ENCODE data around the gene SYNPO2L.
"Not testable (repeated sequence)": the region's sequence is repeated elsewhere in the genome, so short reads cannot be mapped to it uniquely, and the experiment has no call there.

The SYNPO2L gene

DNA sequence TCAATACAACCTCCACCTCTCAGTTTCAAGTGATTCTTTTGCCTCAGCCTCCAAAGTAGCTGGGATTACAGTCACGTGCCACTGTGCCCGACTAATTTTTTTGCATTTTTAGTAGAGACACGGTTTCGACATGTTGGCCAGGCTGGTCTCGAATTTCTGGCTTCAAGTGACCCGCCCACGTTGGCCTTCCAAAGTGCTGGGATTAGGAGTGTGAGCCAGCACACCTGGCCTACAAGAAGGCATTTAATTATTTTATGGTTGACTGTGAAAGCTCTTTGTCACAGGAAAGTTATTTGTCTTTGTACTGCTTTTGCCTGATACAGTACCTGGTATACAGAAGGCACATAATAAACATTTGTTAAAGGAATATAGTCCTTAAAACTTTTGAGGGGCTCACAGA, 27.4 kb downstream of the SYNPO2L start:
- TF ChIP-seq CTCF (IDR thresholded peaks at IDR 0.05; ENCODE audit: borderline replicate concordance, control extremely low read depth, extremely low read depth, insufficient read depth, missing control alignments) = no peak
- DNase-seq (ENCODE audit: low spot score) = no peak
- in situ Hi-C loops (cut with MboI; ENCODE audit: low sequenced_read_pairs, unreplicated experiment) = no loop called here

DNA sequence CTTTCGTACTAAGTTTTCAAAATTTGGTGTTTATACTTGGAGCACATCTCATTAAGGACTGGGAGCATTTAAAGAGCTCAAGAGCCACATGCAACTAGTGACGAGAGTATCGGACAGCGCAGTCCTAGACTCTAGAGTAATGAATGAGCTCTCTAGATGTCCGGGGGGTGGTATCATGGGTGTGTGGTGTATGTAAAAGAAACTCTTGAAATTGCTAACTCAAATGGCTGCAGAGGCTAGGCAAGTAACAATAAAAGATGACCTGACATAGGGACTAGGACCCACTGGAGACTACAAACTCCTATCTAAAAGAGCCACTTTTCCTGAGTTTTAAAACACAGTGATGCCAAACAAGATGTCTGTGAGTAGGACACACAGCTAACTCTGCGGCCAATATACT, 28.5 kb downstream of the SYNPO2L start:
- in situ Hi-C loops (cut with MboI; ENCODE audit: low sequenced_read_pairs, unreplicated experiment) = no loop called here
- no peak for TF ChIP-seq CTCF (IDR thresholded peaks at IDR 0.05; ENCODE audit: borderline replicate concordance, control extremely low read depth, extremely low read depth, insufficient read depth, missing control alignments)
- DNase-seq (ENCODE audit: low spot score) = no peak

DNA sequence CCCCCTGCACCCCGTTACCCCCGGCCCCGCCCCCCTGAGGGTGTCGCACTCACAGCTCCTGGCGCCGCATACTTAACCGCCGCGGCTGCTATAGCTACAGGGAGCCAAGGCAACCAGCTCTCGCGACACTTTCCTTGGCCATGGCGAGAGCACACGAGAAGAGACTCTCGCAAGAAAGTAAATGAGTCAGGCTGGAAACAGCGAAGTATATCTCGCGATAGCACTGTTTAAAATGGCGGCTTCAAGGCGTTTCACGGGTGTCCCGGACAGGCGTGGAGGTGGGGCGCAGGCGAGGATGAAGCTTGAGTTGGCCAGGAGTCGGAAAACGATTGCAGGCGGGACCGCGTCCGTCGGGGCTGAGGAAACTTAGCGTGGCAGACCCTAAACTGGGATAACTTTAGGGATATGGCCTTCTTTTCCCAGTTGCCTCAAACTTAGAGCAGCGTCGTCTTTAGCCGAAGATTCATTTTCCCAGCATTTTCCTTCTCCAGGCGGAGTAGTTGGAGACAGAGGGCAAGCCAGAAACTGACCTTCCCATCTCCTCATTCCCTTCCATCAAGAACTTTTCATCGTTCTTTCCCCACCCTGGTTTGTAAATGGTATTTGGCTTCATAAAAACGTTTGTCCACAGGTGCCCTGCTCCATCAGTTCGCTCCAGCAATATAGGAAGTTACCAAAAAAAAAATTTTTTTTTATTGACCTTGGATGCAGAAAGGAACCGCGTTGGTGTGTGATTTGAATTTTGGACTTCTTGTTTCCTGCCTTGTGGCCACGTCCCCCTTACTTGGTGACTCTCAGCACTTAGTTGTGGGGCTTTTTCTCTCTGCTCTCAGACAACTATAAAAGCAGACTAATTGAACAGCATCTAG, 29.7 kb downstream of the SYNPO2L start:
- in situ Hi-C loops (cut with MboI; ENCODE audit: low sequenced_read_pairs, unreplicated experiment) = no loop called here
- DNase-seq (ENCODE audit: low spot score) = peak; percentile 98
- no peak for TF ChIP-seq CTCF (IDR thresholded peaks at IDR 0.05; ENCODE audit: borderline replicate concordance, control extremely low read depth, extremely low read depth, insufficient read depth, missing control alignments)

DNA sequence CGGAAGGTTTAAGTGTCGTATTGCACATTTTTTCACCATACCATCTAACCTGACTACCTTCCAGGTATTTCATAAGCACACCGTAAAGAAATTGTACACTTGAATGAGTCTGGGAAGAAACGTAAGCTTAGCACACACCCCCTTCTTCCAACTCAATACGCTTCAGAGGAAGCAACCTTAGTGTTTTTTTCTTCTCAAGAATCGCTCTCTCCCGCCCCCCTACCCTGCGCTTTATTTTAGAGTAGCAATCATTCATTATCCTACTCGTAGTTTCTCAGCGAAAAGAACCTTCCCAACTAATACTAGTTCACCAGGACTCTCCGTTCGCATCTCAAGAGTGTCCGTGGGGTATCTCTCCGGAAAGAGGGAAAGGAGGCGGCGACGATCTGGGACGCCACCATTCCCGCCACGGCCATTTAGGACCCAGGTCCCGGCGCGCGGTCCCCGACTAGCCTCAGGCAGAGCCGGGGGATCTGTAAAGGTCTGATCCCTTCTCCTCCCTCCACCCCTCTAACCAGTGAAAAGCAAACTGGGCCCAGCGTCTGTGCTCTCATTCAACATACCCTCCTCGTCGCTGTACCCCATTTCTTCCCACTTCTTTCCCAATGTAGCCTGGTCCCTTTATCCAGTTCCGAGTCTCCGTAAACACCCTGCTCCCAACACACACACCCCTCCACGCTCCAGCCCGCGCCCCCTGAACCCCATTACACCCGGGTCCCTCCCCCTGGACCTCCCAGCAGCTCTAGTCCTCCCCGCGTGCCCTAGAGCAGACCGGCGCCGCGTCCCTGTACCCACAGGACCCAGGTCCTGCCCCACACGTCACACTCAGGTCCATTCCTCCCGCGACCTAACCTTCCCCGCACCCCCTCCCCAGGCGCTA, 30.6 kb downstream of the SYNPO2L start:
- in situ Hi-C loops (cut with MboI; ENCODE audit: low sequenced_read_pairs, unreplicated experiment) = no loop called here
- peak; percentile 41 for DNase-seq (ENCODE audit: low spot score)
- no peak for TF ChIP-seq CTCF (IDR thresholded peaks at IDR 0.05; ENCODE audit: borderline replicate concordance, control extremely low read depth, extremely low read depth, insufficient read depth, missing control alignments)

- no peak for DNase-seq (ENCODE audit: low spot score)
- in situ Hi-C loops (cut with MboI; ENCODE audit: low sequenced_read_pairs, unreplicated experiment) = no loop called here
- TF ChIP-seq CTCF (IDR thresholded peaks at IDR 0.05; ENCODE audit: borderline replicate concordance, control extremely low read depth, extremely low read depth, insufficient read depth, missing control alignments) = no peak
Observed at GRCh38 chr10:73623056-73623455, 32.8 kb downstream of the SYNPO2L start.

GRCh38 chr10:73620974-73621373, 34.9 kb downstream of the SYNPO2L start:
- DNase-seq (ENCODE audit: low spot score); in situ Hi-C loops (cut with MboI; ENCODE audit: low sequenced_read_pairs, unreplicated experiment): not testable (repeated sequence)

- DNase-seq (ENCODE audit: low spot score); in situ Hi-C loops (cut with MboI; ENCODE audit: low sequenced_read_pairs, unreplicated experiment): not testable (repeated sequence)
Observed at GRCh38 chr10:73617143-73617542, 38.7 kb downstream of the SYNPO2L start.

Measured in GM13976 (cell line).